Hippocampal formation (tissue), 2 donors: ENCODE data around the gene ASB15.
"Not testable (repeated sequence)": the region's sequence is repeated elsewhere in the genome, so short reads cannot be mapped to it uniquely, and the experiment has no call there.

Source experiments
- DNase-seq, 2 donors: peaks; one replicate each; lab custom pipeline; 2025; lab: John Stamatoyannopoulos, UW

The ASB15 gene

DNA sequence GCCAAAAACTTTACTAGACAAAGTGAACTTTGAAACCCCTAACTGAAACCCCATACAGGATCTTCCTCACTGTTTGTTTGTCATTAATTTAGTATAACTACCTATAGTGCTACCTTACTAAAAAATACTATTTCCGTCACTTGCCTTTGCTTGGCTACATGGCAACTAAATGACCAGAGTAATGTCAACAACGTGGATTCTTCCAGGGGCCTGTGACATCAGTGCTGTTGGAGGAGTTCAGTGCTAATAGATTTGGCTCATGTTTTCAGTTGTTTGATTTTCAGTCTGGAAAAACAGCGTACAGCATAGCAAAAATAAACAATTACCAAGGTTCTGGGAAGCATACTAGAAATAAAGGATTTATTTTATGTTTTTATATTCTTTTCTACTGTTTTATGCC, 3.0 kb upstream of the ASB15 start:
- no peak for DNase-seq

GRCh38 chr7:123599766-123600165, 1.9 kb upstream of the ASB15 start:
- DNase-seq = no peak

GRCh38 chr7:123600876-123601275, 745 bp upstream of the ASB15 start:
- no peak for DNase-seq

GRCh38 chr7:123602648-123603047, 1.0 kb downstream of the ASB15 start:
- no peak for DNase-seq

GRCh38 chr7:123604739-123605138, 3.1 kb downstream of the ASB15 start:
- DNase-seq = no peak

DNA sequence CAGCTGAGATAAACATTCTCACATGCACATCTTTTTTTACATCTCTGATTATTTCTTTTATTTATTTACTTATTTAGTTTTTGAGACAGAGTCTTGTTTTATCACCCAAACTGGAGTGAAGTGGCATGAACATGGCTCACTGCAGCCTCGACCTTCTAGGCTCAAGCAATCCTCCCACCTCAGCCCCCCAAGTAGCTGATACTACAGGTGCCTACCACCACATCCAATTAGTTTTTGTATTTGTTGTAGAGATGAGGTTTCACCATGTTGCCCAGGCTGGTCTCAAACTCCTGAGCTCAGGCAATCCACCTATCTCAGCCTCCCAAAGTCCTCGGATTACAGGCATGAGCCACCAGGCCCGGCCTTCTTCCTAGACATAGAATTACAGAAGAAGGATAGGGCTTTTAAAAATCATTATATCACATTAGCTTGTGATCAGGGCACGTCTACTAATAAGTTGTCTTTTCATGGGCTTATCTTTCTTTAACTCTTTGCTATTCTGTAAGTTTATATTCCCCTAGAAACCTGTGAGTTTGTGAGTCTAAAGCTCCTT, 5.9 kb downstream of the ASB15 start:
- no peak for DNase-seq

DNA sequence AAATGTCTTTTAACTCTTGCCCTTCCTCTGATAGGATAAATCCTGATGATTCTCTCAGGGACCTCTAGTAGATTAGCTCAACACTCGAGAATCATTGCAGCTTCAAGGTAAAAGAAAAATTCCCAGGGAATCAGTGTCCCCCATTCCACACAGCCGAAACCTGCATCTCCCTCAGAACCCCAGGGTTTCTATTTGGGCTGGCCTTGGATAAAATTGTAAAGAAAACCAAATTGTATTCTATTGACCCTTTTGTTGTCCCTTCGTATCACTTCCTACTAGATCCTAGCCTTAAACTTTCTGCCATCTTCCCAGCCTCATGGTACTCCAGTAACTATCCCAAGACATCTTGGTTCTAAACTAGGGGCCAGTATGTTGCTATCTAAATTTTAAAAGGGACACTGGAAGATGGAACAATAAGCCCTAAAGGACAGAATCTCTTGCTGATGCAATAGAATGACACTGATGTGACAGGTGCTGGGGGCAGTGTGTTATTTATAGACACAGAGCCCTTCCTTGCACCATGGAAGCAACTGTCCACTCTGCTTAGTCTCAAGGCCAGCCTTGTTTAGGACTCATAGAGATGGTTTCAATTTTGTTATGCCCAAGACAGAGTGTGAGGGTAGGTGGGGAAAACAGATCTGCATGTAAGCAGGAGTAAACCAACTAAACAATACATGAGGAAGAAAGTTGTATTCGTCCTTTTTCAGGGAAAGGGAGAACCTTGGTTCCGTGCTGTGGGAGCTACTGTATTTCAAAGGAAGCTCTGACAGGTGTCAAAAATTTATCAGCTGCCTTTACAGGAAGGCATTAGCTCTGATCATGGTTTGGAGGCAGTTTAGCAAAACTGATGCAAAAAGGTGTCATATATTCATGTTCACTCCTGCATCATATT, 7.6 kb downstream of the ASB15 start:
- DNase-seq = no peak

GRCh38 chr7:123609883-123610239, 8.2 kb downstream of the ASB15 start:
- DNase-seq = no peak

GRCh38 chr7:123612024-123612423, 10.4 kb downstream of the ASB15 start:
- DNase-seq = no peak

- no peak for DNase-seq
Measured at GRCh38 chr7:123615344-123615743, 13.7 kb downstream of the ASB15 start.

DNA sequence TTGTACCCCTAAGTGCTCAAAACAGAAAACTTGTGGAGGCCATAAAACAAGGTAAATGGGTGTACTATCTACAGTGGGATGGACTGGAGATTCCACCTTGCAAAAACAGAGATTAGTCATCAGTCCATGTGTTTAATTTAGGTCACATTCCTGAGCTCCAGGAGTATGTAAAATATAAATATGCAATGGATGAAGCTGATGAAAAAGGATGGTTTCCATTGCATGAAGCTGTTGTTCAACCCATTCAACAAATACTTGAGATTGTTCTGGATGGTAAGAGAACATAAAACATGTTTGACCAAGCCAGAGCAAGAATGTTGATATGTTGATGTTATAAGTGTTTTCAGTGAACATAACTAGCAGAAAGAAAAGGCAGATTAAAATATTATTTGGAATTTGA, 14.6 kb downstream of the ASB15 start:
- no peak for DNase-seq

DNA sequence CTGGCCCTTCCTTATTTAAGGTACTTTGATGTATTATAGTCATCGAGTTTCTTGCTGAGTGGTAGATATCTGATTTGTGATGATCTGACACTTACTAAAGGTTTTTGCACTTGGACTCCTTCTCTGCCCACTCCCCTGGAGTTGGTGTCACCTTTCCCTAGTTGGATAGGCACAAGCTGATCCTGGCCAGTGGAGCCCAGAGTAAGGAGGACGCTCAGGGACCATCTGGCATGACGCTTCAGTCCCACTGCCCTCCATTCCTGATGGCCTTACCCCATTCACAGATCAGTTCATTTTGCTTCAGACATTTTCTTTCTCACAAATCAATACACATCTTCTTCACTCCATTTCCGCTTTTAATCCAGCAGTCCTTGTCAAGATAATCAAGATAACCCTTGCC, 20.1 kb downstream of the ASB15 start:
- DNase-seq = no peak

DNA sequence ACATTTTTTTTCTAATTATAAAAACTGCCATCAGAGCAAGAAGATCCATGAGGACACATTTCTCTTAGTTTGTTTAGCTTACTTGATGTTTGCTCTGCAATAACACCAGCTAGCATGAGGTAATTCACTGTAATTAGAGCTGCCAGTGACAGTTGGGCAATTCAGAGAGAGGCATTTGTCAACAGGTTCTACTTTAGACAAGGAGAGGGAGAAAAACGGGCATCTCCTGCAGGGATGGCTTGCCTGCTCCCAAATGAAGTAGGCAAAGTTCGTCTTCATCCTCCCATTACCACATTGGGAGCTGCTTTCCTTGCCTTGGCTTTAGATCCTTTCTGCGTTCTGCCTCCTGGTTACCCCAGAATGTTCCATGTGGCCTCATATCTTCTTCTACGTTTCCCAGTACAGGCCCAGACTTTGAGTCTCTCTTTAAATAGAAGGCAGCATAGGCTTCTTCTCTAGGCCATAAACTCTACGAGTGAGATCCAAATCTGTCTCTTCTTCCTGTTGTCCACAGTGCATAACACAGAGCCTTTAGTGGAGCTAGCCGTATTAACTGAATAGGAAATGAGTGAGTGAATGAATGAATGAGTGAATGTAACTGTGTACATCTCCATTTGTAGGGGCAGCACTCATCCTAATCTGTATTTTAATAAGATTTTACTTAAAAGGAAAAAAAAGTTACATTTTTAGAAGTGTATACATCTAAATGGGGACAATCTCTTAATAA, 21.2 kb downstream of the ASB15 start:
- DNase-seq = no peak

DNA sequence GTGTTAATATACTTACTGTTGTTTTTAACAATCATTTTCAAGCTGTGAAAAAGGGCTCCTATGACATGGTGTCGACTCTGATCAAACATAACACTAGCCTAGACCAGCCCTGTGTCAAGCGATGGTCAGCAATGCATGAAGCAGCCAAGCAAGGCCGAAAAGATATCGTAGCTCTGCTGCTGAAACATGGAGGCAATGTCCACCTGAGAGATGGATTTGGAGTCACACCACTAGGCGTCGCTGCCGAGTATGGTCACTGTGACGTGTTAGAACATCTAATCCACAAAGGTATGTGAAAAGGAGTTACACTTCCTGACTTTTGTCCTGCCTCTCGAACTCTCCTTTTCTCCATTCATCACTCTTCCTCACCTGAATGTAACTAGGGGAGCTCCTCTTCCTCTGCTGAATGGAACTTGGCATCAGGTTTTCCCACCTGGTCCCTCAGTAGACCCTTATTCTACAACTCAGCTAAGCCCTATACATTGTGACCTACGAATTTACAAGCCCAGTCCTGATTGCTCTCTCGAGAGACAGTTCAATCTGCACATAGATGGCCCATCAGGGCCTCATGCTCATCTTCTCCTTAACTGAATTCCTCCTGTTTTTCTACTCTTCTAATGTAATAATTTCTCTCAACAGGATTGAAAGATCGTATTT, 23.0 kb downstream of the ASB15 start:
- DNase-seq = no peak

- DNase-seq = no peak
Measured at GRCh38 chr7:123625254-123625653, 23.6 kb downstream of the ASB15 start.

DNA sequence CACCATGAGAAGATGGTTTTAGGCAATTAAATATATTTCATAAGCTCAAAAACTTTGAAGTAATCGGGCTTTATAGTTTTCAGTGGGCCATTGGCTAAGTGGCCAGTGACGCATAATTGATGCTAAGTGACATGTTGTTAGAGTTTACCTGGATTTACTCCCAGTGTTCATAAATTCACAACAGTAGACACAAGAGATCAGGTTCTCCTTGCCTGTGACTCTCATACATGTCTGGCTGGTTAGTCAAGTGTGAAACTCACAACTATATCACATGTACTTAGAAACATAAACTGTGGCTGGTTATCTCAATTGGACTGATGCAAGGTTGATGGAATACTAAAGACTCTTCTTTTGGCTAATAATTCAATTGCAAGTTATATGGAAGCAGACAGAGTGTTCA, 26.2 kb downstream of the ASB15 start:
- no peak for DNase-seq

DNA sequence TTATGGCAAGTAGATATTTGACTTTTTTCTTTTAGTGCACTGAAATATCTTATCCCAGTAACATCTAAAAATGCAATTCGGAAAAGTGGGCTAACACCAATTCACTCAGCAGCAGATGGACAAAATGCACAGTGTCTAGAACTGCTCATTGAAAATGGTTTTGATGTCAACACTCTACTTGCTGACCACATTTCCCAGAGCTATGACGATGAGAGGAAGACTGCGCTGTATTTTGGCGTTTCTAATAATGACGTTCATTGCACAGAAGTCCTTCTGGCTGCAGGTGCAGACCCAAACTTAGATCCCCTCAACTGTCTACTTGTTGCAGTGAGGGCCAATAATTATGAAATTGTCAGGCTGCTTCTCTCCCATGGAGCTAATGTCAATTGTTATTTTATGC, 27.2 kb downstream of the ASB15 start:
- no peak for DNase-seq

- DNase-seq = no peak
Measured at GRCh38 chr7:123629281-123629680, 27.7 kb downstream of the ASB15 start.

DNA sequence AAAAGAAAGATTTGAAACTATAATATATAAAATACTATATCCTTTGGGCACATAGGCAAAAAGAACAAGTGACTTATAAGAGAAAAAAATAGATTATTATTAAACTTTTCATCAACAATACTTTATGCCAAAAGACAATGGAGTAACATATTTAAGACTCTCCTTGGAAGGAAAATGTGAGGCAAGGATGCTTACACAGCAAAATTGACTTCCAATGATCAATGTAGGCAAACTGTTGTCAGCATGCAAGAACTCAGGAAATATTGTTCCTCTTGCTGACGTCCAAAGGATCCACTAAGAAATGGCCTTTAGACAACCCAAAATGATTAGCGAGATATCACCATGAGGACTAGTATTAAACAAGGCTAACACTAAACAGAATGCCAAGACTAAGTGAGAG, 31.2 kb downstream of the ASB15 start:
- no peak for DNase-seq

DNA sequence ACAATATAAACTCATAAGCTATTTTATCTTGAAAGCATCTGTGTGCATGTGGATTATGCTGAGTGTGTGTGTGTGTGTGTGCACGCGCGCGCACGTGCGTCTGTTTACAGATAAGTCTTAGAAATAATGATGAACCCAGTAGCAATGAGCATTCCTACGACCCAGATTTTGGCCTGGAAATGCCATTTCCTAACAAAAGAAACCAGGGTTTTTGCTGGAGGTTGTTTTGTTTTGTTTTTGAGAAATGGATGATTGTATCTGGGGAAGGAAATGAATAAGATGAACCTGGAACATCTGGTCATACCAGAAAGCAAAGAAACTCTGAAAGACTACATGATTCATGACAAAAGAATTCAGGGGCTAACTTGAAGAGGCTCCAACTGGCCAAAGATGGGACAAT, 31.9 kb downstream of the ASB15 start:
- DNase-seq = no peak

DNA sequence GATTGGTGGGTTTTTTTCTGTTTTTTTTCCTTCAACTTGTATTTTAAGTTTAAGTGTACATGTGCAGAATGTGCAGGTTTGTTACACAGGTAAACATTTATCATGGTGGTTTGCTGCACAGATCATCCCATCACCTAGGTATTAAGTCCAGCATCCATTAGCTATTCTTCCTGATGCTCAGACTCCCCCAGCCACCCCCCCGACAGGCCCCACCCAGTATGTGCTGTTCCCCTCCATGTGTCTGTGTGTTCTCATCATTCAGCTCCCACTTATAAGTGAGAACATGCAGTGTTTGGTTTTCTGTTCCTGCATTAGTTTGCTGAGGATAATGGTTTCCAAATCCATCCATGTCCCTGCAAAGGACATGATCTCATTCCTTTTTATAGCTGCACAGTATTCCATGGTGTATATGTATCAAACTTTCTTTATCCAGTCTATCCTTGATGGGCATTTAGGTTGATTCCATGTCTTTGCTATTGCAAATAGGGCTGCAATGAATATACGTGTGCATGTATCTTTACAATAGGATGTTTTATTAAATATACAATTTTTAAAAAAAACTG, 32.5 kb downstream of the ASB15 start:
- DNase-seq = not testable (repeated sequence)
